COLO668 (cell line): ENCODE measurements around the gene DHRS3.

Experiments
- DNase-seq: peaks from one replicate; lab custom pipeline; 2025; ENCODE audit not compliant: unreplicated experiment; lab: John Stamatoyannopoulos, UW

The DHRS3 gene

GRCh38 chr1:12640237-12640957 is 22.4 kb upstream of the DHRS3 start:
- DNase-seq = no peak

- DNase-seq = no peak
Measured at GRCh38 chr1:12637693-12638092, 19.7 kb upstream of the DHRS3 start.

- DNase-seq = no peak
Measured at GRCh38 chr1:12636098-12636950, 18.3 kb upstream of the DHRS3 start.

- no peak for DNase-seq
Measured at GRCh38 chr1:12634696-12635202, 16.7 kb upstream of the DHRS3 start.

- DNase-seq = no peak
Measured at GRCh38 chr1:12634156-12634555, 16.1 kb upstream of the DHRS3 start.

GRCh38 chr1:12631571-12631970 is 13.6 kb upstream of the DHRS3 start:
- no peak for DNase-seq

- no peak for DNase-seq
Measured at GRCh38 chr1:12630946-12631530, 13.0 kb upstream of the DHRS3 start.

GRCh38 chr1:12629985-12630760 is 12.2 kb upstream of the DHRS3 start:
- DNase-seq = peak; percentile 58

- no peak for DNase-seq
Measured at GRCh38 chr1:12629511-12629956, 11.5 kb upstream of the DHRS3 start.

- no peak for DNase-seq
Measured at GRCh38 chr1:12627296-12627695, 9.3 kb upstream of the DHRS3 start.

GRCh38 chr1:12626888-12627287 is 8.9 kb upstream of the DHRS3 start:
- no peak for DNase-seq

- DNase-seq = no peak
Measured at GRCh38 chr1:12625276-12625675, 7.3 kb upstream of the DHRS3 start.

GRCh38 chr1:12622506-12622905 is 4.5 kb upstream of the DHRS3 start:
- DNase-seq = no peak

GRCh38 chr1:12621346-12622335 is 3.6 kb upstream of the DHRS3 start:
- DNase-seq = no peak

- no peak for DNase-seq
Measured at GRCh38 chr1:12620931-12621330, 2.9 kb upstream of the DHRS3 start.

- DNase-seq = no peak
Measured at GRCh38 chr1:12620488-12620865, 2.5 kb upstream of the DHRS3 start.

GRCh38 chr1:12619792-12620487 is 1.9 kb upstream of the DHRS3 start:
- DNase-seq = peak; percentile 92

- peak; percentile 77 for DNase-seq
Measured at GRCh38 chr1:12618965-12619791, 1.2 kb upstream of the DHRS3 start.
